MM.1S (cell line): ENCODE measurements around the gene IYD.

Experiments
- DNase-seq: peaks from one replicate; pipeline ENCODE4 v3.0.0-alpha.2; 2015
- H2AFZ ChIP-seq: fragments of 300-600 bp; sonication (generic); 2 replicates; pipeline ENCODE4 v1.6.0; 2016; ENCODE audit warnings: antibody characterized with exemption, low read length
- H3F3A ChIP-seq: fragments of 300-600 bp; sonication (generic); 2 replicates; pipeline ENCODE4 v1.6.1; 2016; ENCODE audit warnings: mild to moderate bottlenecking, antibody characterized with exemption, low read length, moderate library complexity, mixed read lengths; ENCODE audit not compliant: insufficient read depth
- H3K27ac ChIP-seq: fragments of 300-600 bp; sonication (generic); 2 replicates; pipeline ENCODE4 v1.5.1; 2016; ENCODE audit warnings: mild to moderate bottlenecking, low read length
- H3K27me3 ChIP-seq: fragments of 300-600 bp; sonication (generic); replicated peaks from 2 replicates; pipeline ENCODE4 v1.6.0; 2016; ENCODE audit warnings: low read length; ENCODE audit not compliant: insufficient read depth
- H3K36me3 ChIP-seq: fragments of 300-600 bp; sonication (generic); replicated peaks from 2 replicates; pipeline ENCODE4 v1.6.1; 2016; ENCODE audit warnings: mild to moderate bottlenecking, low read length, mixed read lengths; ENCODE audit not compliant: insufficient read depth
- H3K4me1 ChIP-seq: fragments of 300-600 bp; sonication (generic); 2 replicates; pipeline ENCODE4 v1.6.1; 2016; ENCODE audit warnings: low read length, mixed read lengths
- H3K4me2 ChIP-seq: fragments of 300-600 bp; sonication (generic); 2 replicates; pipeline ENCODE4 v1.6.0; 2016; ENCODE audit warnings: low read depth, low read length
- H3K4me3 ChIP-seq: fragments of 300-600 bp; sonication (generic); 2 replicates; pipeline ENCODE4 v1.5.1; 2016; ENCODE audit warnings: low read length, mixed read lengths
- H3K79me2 ChIP-seq: fragments of 300-600 bp; sonication (generic); 2 replicates; pipeline ENCODE4 v1.6.1; 2016; ENCODE audit warnings: mixed run types, low read length, mixed read lengths
- H3K9ac ChIP-seq: fragments of 300-600 bp; sonication (generic); 2 replicates; pipeline ENCODE4 v1.6.1; 2016; ENCODE audit warnings: low read length, mixed read lengths
- H3K9me2 ChIP-seq: fragments of 300-600 bp; sonication (generic); replicated peaks from 2 replicates; pipeline ENCODE4 v1.6.1; 2016; ENCODE audit warnings: mild to moderate bottlenecking, low read length, mixed read lengths; ENCODE audit not compliant: insufficient read depth
- H3K9me3 ChIP-seq: fragments of 300-600 bp; sonication (generic); replicated peaks from 2 replicates; pipeline ENCODE4 v1.6.1; 2016; ENCODE audit warnings: mild to moderate bottlenecking, low read length, mixed read lengths; ENCODE audit not compliant: insufficient read depth
- H4K20me1 ChIP-seq: fragments of 300-600 bp; sonication (generic); 2 replicates; pipeline ENCODE4 v1.6.1; 2016; ENCODE audit warnings: mild to moderate bottlenecking, low read length, moderate library complexity, mixed read lengths; ENCODE audit not compliant: insufficient read depth
- EZH2 ChIP-seq: fragments of 300-600 bp; sonication (generic); optimal IDR thresholded peaks from 2 replicates; pipeline ENCODE3; 2017; ENCODE audit warnings: low read depth, mild to moderate bottlenecking, antibody characterized with exemption, low read length, mixed read lengths
- EZH2phosphoT487 ChIP-seq: fragments of 300-600 bp; sonication (generic); IDR thresholded peaks from 2 replicates; pipeline ENCODE4 v1.6.1; 2018; ENCODE audit warnings: antibody characterized with exemption, low read length
- TF ChIP-seq, protein P1 (sequence below): fragments of 300-600 bp; sonication (generic); IDR thresholded peaks from 2 replicates; pipeline ENCODE4 v1.5.1; 2016; ENCODE audit warnings: antibody characterized with exemption, low read length, mixed read lengths

IYD gene

DNA sequence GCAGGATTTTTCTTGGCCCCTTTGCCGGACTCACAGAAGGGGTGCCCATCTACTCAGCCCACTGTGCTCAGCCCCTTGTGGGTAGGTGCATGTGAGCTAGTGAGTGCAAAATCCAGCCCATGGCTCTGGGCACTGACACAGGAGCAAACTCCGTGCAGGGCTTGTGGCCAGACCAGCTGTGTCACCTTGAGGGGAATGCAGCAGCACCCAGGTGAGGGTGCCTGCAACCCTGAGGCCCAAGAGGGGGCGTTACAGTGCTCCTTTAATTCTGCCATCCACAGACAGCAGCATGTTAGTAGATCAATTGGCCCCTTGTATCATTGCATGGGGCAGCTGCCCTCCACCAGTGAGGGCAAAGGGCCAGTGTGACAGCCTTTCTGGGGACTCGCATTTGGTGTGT, 12.9 kb upstream of the IYD start:
- H3K9ac ChIP-seq, result no peak overlapping the region

DNA sequence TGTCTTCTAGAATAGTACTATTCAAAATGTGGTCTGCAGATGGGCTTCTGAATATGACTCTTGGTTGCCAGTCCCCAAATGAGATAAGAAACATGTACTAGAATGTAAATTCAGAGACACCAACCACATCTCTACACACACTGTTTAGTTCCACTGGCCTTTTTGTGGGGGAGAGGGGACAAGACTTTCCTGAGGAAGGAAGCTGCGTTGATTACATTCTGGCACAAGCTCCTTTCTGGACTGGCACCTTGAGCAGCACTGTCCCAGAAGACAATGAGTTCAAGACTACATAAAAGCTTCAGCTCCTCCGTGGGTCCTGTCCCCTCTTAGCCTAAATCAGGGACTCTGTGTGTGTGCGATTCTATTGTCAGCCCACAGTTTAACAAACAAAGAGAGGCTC, 6.9 kb upstream of the IYD start:
- H3K4me3 ChIP-seq, result no peak overlapping the region
- H4K20me1 ChIP-seq, result no peaks in the 10 kb centered on the region
- TF ChIP-seq EZH2phosphoT487, result no peak
- TF ChIP-seq, protein P1, sequence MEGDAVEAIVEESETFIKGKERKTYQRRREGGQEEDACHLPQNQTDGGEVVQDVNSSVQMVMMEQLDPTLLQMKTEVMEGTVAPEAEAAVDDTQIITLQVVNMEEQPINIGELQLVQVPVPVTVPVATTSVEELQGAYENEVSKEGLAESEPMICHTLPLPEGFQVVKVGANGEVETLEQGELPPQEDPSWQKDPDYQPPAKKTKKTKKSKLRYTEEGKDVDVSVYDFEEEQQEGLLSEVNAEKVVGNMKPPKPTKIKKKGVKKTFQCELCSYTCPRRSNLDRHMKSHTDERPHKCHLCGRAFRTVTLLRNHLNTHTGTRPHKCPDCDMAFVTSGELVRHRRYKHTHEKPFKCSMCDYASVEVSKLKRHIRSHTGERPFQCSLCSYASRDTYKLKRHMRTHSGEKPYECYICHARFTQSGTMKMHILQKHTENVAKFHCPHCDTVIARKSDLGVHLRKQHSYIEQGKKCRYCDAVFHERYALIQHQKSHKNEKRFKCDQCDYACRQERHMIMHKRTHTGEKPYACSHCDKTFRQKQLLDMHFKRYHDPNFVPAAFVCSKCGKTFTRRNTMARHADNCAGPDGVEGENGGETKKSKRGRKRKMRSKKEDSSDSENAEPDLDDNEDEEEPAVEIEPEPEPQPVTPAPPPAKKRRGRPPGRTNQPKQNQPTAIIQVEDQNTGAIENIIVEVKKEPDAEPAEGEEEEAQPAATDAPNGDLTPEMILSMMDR, result no peak
- TF ChIP-seq EZH2, result no peak
- H3K4me1 ChIP-seq, result no peaks in the 10 kb centered on the region
- H3F3A ChIP-seq, result no peaks in the 10 kb centered on the region
- H3K36me3 ChIP-seq, result no peaks in the 10 kb centered on the region
- no peak overlapping the region for H2AFZ ChIP-seq
- H3K27me3 ChIP-seq, result no peaks in the 10 kb centered on the region
- no peak overlapping the region for H3K27ac ChIP-seq
- no peak overlapping the region for H3K4me2 ChIP-seq
- H3K9me3 ChIP-seq, result no peaks in the 10 kb centered on the region
- H3K79me2 ChIP-seq, result no peaks in the 10 kb centered on the region
- H3K9ac ChIP-seq, result no peak overlapping the region
- DNase-seq, result no peak
- no peaks in the 10 kb centered on the region for H3K9me2 ChIP-seq

More for the DNA sequence above, 12.9 kb upstream of the IYD start:
- H3K79me2 ChIP-seq, result no peaks in the 10 kb centered on the region
- no peaks in the 10 kb centered on the region for H3K4me1 ChIP-seq
- no peaks in the 10 kb centered on the region for H3K27me3 ChIP-seq
- no peaks in the 10 kb centered on the region for H3K9me2 ChIP-seq
- no peak overlapping the region for H3K4me3 ChIP-seq
- TF ChIP-seq EZH2 (no peak), EZH2phosphoT487 (no peak)
- TF ChIP-seq, protein P1, result no peak
- H3K4me2 ChIP-seq, result no peak overlapping the region
- no peaks in the 10 kb centered on the region for H4K20me1 ChIP-seq
- no peaks in the 10 kb centered on the region for H3K9me3 ChIP-seq
- no peaks in the 10 kb centered on the region for H3K36me3 ChIP-seq
- no peak overlapping the region for H2AFZ ChIP-seq
- no peak overlapping the region for H3K27ac ChIP-seq
- DNase-seq, result no peak
- no peaks in the 10 kb centered on the region for H3F3A ChIP-seq

DNA sequence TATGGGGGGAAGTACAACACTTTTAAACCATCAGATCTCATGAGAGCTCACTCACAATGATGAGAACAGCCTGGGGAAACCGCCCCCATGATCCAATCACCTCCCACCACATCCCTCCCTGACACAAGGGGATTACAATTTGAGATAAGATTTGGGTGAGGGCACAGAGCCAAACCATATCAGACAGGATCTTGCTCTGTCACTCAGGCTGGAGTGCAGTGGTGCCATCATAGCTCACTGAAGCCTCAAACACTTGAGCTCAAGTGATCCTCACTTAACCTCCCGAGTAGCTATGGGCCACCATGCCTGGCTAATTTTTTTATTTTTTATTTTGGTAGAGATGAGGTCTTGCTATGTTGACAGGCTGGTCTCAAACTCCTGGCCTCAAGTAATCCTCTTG, 5.1 kb upstream of the IYD start:
- Histone ChIP-seq H3F3A (no peaks in the 10 kb centered on the region), H3K36me3 (no peaks in the 10 kb centered on the region), H3K27ac (no peak overlapping the region), H3K4me2 (no peak overlapping the region), H3K79me2 (no peaks in the 10 kb centered on the region), H4K20me1 (no peaks in the 10 kb centered on the region), H3K27me3 (no peaks in the 10 kb centered on the region), H3K9me3 (no peaks in the 10 kb centered on the region), H3K9ac (no peak overlapping the region), H2AFZ (no peak overlapping the region), H3K9me2 (no peaks in the 10 kb centered on the region), H3K4me3 (no peak overlapping the region), H3K4me1 (no peaks in the 10 kb centered on the region)
- TF ChIP-seq, protein P1, result no peak
- TF ChIP-seq EZH2phosphoT487 (no peak), EZH2 (no peak)
- no peak for DNase-seq
